Left lobe of liver (tissue), 2 donors: ENCODE data around the gene SAMHD1. TPM values are rescaled to one million over a fixed set of nuclear protein-coding genes. Genes with fewer than 3 reads are reported as not detected.
"Not testable (repeated sequence)": the region's sequence is repeated elsewhere in the genome, so short reads cannot be mapped to it uniquely, and the experiment has no call there.

Experiments used
- ATAC-seq: fragments of 200-7000 bp; cut with Tn5 transposase; one replicate; pipeline ENCODE4 v1.9.1; 2020; ENCODE audit warnings: mild to moderate bottlenecking, moderate library complexity
- DNase-seq: peaks from one replicate; pipeline ENCODE4 v3.0.0-alpha.2; 2020; ENCODE audit warnings: low spot score
- total RNA-seq: library from RNA; stranded (reverse); gene quantifications from one replicate; pipeline ENCODE4 v1.2.1, GENCODE V29; 2021
- donor health status: DM: no; HTN: no; CAD: no; lungs with moderate emphysema.
- donor health status: DM: no; HTN: yes; CAD: no.

SAMHD1 gene
- total RNA-seq, 1 donor from 2014 or later: 22.5 TPM

- DNase-seq (no peak), ATAC-seq (peak; percentile 92)
These were observed 75.6 kb downstream of the SAMHD1 start, which contains the start of gene TLDC2 for GRCh38 chr20:36875702-36876472. TSS of gene TLDC2 (plus strand) at chr20:36876138. CDS start at chr20:36876175, 37 bp downstream.

GRCh38 chr20:36875093-36875492, 76.4 kb downstream of the SAMHD1 start:
- DNase-seq, ATAC-seq: not testable (repeated sequence)

GRCh38 chr20:36873498-36874189, 77.9 kb downstream of the SAMHD1 start:
- ATAC-seq (no peak), DNase-seq (no peak)

- ATAC-seq (no peak), DNase-seq (no peak)
These were observed 78.7 kb downstream of the SAMHD1 start for GRCh38 chr20:36872852-36873251.

- ATAC-seq: peak; percentile 16
- DNase-seq: no peak
These were observed 79.6 kb downstream of the SAMHD1 start for GRCh38 chr20:36871640-36872570.

GRCh38 chr20:36866681-36867495, 84.6 kb downstream of the SAMHD1 start:
- no peak for DNase-seq
- no peak for ATAC-seq

- no peak for DNase-seq
- no peak for ATAC-seq
These were observed 85.3 kb downstream of the SAMHD1 start for GRCh38 chr20:36866164-36866563.

- DNase-seq: no peak
- no peak for ATAC-seq
These were observed 85.7 kb downstream of the SAMHD1 start for GRCh38 chr20:36865861-36866149.

GRCh38 chr20:36865076-36865860, 86.2 kb downstream of the SAMHD1 start:
- DNase-seq (no peak), ATAC-seq (no peak)

- no peak for DNase-seq
- no peak for ATAC-seq
These were observed 88.4 kb downstream of the SAMHD1 start for GRCh38 chr20:36862857-36863668.

- DNase-seq (peak; percentile 72), ATAC-seq (peak; percentile 70)
These were observed 89.4 kb downstream of the SAMHD1 start for GRCh38 chr20:36861875-36862801.

GRCh38 chr20:36861625-36861874, 90.0 kb downstream of the SAMHD1 start:
- DNase-seq: no peak
- ATAC-seq: no peak

- ATAC-seq (no peak), DNase-seq (no peak)
These were observed 90.5 kb downstream of the SAMHD1 start for GRCh38 chr20:36860811-36861624.

- ATAC-seq (no peak), DNase-seq (no peak)
These were observed 91.2 kb downstream of the SAMHD1 start for GRCh38 chr20:36860339-36860738.

- ATAC-seq: no peak
These were observed 91.7 kb downstream of the SAMHD1 start for GRCh38 chr20:36859700-36860330.

GRCh38 chr20:36859282-36859555, 92.3 kb downstream of the SAMHD1 start:
- no peak for ATAC-seq
- no peak for DNase-seq

More at GRCh38 chr20:36859700-36860330, 91.7 kb downstream of the SAMHD1 start:
- no peak for DNase-seq
